T-cell (primary cell): ENCODE results near the gene ANAPC16. TPM values are rescaled to one million over a fixed set of nuclear protein-coding genes. Genes with fewer than 3 reads are reported as not detected.
"Not testable (repeated sequence)": the region's sequence is repeated elsewhere in the genome, so short reads cannot be mapped to it uniquely, and the experiment has no call there.

Experiments used
- ATAC-seq, 4 experiments: fragments of 200-7000 bp in 3 of 4; fragments of 150-1000 bp in 1 of 4; cut with Tn5 transposase; replicated peaks in 1 of 4; 1 replicate in 3 of 4; 2 replicates in 1 of 4; pipeline ENCODE4 v1.10.0; 2021; ENCODE audit warnings: moderate library complexity in 3 of 4, mild to moderate bottlenecking in 2 of 4, moderate number of reproducible peaks in 1 of 4
- CTCF ChIA-PET, 2 donors: fragments of 300-600 bp; sonication (Branson Sonifier 250); formaldehyde crosslinking; loops; one replicate each; lab custom pipeline; 2022; ENCODE audit warnings: antibody characterized with exemption in 2 of 2; lab: Charles Lee
- POLR2A ChIA-PET, 2 donors: fragments of 300-600 bp; sonication (Branson Sonifier 250); formaldehyde crosslinking; loops; one replicate each; lab custom pipeline; 2022; ENCODE audit warnings: antibody characterized with exemption in 2 of 2; lab: Charles Lee
- DNase-seq, 35 experiments: peaks; one replicate each; pipeline versions ENCODE4 v3.0.0 to v3.0.0-alpha.2; 2013 to 2023
- H3K27ac ChIP-seq: one replicate; pipeline ENCODE4 v1.5.1; 2013; ENCODE audit warnings: low read length
- H3K27me3 ChIP-seq, 2 experiments: replicated peaks in 1 of 2; 1 replicate in 1 of 2; 2 replicates in 1 of 2; pipeline versions ENCODE4 v1.6.1 to v1.7.0; 2013; ENCODE audit warnings: low read length in 1 of 2, mixed read lengths in 1 of 2; ENCODE audit not compliant: control insufficient read depth in 2 of 2, insufficient read depth in 2 of 2; ENCODE audit errors: extremely low read depth in 1 of 2
- H3K36me3 ChIP-seq, 2 donors: 1 replicate in 1 of 2; 2 replicates in 1 of 2; pipeline versions ENCODE4 v1.6.1 to v1.7.0; 2013; ENCODE audit warnings: low read length in 1 of 2; ENCODE audit not compliant: control insufficient read depth in 2 of 2, insufficient read depth in 1 of 2; ENCODE audit errors: extremely low read depth in 1 of 2
- H3K4me1 ChIP-seq, 2 experiments: 1 replicate in 1 of 2; 2 replicates in 1 of 2; pipeline versions ENCODE4 v1.6.1 to v1.7.0; 2013; ENCODE audit warnings: low read length in 2 of 2, mixed read lengths in 1 of 2; ENCODE audit not compliant: insufficient read depth in 2 of 2, control insufficient read depth in 1 of 2; ENCODE audit errors: extremely low read depth in 1 of 2
- H3K4me3 ChIP-seq, 2 donors: 1 replicate in 1 of 2; 2 replicates in 1 of 2; pipeline versions ENCODE4 v1.5.1 to v1.7.0; 2013; ENCODE audit warnings: mild to moderate bottlenecking in 2 of 2, low read length in 1 of 2, moderate library complexity in 1 of 2; ENCODE audit not compliant: control insufficient read depth in 1 of 2; ENCODE audit errors: extremely low read depth in 1 of 2
- H3K9me3 ChIP-seq: 2 replicates; pipeline ENCODE4 v1.7.0; 2013
- H3K27ac Mint-ChIP-seq, 2 donors: one replicate each; pipeline ENCODE4 v1.8.0; 2020 to 2021; ENCODE audit warnings: mild to moderate bottlenecking in 2 of 2, mixed read lengths in 2 of 2
- H3K27me3 Mint-ChIP-seq, 2 donors: one replicate each; pipeline ENCODE4 v1.8.0; 2021 to 2022; ENCODE audit warnings: mixed read lengths in 2 of 2
- H3K36me3 Mint-ChIP-seq: one replicate; pipeline ENCODE4 v1.8.0; 2021; ENCODE audit warnings: mixed read lengths
- H3K4me1 Mint-ChIP-seq, 3 donors: one replicate each; pipeline ENCODE4 v1.8.0; 2020 to 2022; ENCODE audit warnings: mixed read lengths in 3 of 3, mild to moderate bottlenecking in 1 of 3
- H3K4me3 Mint-ChIP-seq, 3 donors: one replicate each; pipeline ENCODE4 v1.8.0; 2020 to 2022; ENCODE audit warnings: mild to moderate bottlenecking in 3 of 3, mixed read lengths in 3 of 3, moderate library complexity in 3 of 3
- H3K9me3 Mint-ChIP-seq, 3 donors: one replicate each; pipeline ENCODE4 v1.8.0; 2020 to 2022; ENCODE audit warnings: mixed read lengths in 3 of 3
- WGBS: methylation state at CpG from one replicate; pipeline ENCODE4 v1.1.5; 2013; ENCODE audit warnings: missing lambda C conversion rate; ENCODE audit not compliant: insufficient coverage; 5-methylcytosine and 5-hydroxymethylcytosine counted together
- total RNA-seq, 35 experiments: library from RNA in 6 of 35; stranded (reverse) in 6 of 35; fragments of 120-200 nt in 1 of 35; gene quantifications; one replicate each; pipeline versions ENCODE4 v1.2.1 to v1.2.4 and lab custom pipeline; 2013 to 2026

The ANAPC16 gene
- total RNA-seq, 5 donors from 2014 or later (not counting 1 experiment from before 2014, with no cell fraction given) = 97.9 to 119 (median 106) TPM

DNA sequence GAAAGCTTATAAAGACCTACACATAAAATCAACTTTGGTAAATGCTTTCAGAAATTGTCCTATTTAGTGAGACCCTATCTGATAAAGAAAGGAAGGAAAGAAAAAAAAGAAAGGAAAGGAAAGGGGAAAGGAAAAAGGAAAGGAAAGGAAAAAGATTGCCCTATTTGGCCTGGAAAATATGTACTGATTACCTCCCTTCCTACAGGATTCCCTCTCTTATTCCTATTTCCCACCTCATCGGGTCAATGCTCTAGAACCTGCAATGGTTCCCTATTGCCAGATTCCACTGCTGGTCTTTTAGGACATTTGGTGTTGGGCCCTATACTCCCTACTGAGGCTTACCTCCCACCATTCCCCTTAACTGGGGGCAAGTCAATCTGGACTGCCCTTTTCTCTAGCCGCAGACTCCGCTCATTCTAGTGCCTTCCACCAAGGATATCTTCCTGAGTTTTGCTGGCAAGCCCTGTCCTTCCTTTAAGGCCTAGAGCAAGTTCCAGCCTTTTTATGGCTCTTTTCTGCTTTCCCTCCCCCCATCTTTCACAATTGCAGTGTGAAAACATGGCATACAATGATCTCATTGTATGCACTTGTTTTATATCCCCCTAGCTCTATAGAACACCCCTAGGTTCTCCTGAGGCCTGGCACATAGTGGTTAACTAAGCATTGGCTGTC, 62.3 kb downstream of the ANAPC16 start:
- no peaks in the 10 kb centered on the region for H3K9me3 ChIP-seq
- Mint-ChIP-seq H3K9me3 (no peaks in the 10 kb centered on the region), H3K4me1 (peaks cover 37 to 49% (median 46%) of the 10 kb centered on the region in 3 donors), H3K27me3 (no peaks in the 10 kb centered on the region), H3K4me3 (no peak overlapping the region), H3K27ac (peak overlapping the region; percentile 93), H3K36me3 (peaks cover 11% of the 10 kb centered on the region)
- ChIA-PET POLR2A (interaction anchor here (0.5 to 1.1 kb wide), 9 partner anchors 9 to 1128 kb away, joined by 3 to 7 read pairs (median 5); no protein-coding TSS in a partner anchor), CTCF (interaction anchor here (0.6 to 0.8 kb wide), 4 partner anchors 13 to 228 kb away, joined by 3 to 10 read pairs (median 4); no protein-coding TSS in a partner anchor)
- H3K36me3 ChIP-seq = peaks cover 6 to 17% of the 10 kb centered on the region in 2 donors
- no peak for ATAC-seq
- DNase-seq = no peak
- peak overlapping the region; percentile 34 for H3K27ac ChIP-seq
- H3K4me1 ChIP-seq = peaks cover 7 to 37% of the 10 kb centered on the region in 2 experiments
- H3K27me3 ChIP-seq = no peaks in the 10 kb centered on the region
- 100% methylated on average over 3 of the region's 3 CpGs for WGBS
- H3K4me3 ChIP-seq = no peak overlapping the region

DNA sequence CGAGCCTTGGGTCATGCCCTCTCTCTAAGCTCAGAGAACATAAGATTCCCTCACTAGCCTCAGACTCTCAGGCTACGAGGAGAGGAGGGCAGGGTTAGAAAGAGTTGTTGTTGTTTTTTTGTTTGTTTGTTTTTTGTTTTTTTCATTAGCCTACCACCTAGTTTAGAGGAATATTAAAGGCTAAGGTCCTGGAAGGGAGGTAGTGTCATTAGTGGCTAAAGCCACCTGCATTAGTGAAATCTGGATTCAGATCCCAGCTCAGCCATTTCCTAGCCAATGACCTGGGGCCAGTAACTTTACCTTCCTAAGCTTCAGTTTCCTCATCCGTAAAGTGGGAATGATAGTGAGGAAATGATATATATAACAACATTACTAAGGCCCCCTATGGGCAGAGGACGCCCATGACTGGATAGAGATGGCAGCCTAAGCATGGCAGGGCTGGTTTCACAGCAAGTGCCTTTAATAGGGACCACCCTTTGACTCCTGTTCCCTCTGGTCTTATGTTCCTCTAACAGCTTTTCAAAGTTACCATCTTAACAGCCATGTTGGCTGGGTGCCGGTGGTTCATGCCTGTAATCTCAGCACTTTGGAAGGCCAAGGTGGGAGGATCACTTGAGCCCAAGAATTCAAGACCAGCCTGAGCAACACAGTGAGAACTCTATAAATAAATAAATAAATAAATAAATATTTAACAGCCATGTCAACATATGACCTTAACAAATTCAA, 63.0 kb downstream of the ANAPC16 start:
- ATAC-seq = no peak
- Histone ChIP-seq H3K27ac (no peak overlapping the region), H3K4me1 (peaks cover 7 to 33% of the 10 kb centered on the region in 2 experiments), H3K9me3 (no peaks in the 10 kb centered on the region), H3K27me3 (no peaks in the 10 kb centered on the region), H3K36me3 (peaks cover 6 to 17% of the 10 kb centered on the region in 2 donors), H3K4me3 (no peak overlapping the region)
- Mint-ChIP-seq H3K27ac (peak overlapping the region; percentile 93), H3K4me1 (peaks cover 37 to 47% (median 39%) of the 10 kb centered on the region in 3 donors), H3K4me3 (no peak overlapping the region), H3K9me3 (no peaks in the 10 kb centered on the region), H3K36me3 (peaks cover 11% of the 10 kb centered on the region), H3K27me3 (no peaks in the 10 kb centered on the region)
- ChIA-PET CTCF (interaction anchor here (0.6 to 1.0 kb wide), 3 partner anchors 12 to 229 kb away, joined by 3 to 4 read pairs (median 3); no protein-coding TSS in a partner anchor), POLR2A (interaction anchor here (0.6 kb wide), 2 partner anchors 8 to 175 kb away, joined by 6 to 7 read pairs; no protein-coding TSS in a partner anchor)
- no peak for DNase-seq
- 100% methylated on average over 1 of the region's 5 CpGs for WGBS

- ChIA-PET CTCF (interaction anchor here in 1 of 2 donors (0.6 to 1.0 kb wide), 2 partner anchors 23 to 54 kb away, joined by 3 read pairs; no protein-coding TSS in a partner anchor), POLR2A (interaction anchor here (0.6 to 0.7 kb wide), 2 partner anchors 11 to 41 kb away, joined by 4 to 12 read pairs; no protein-coding TSS in a partner anchor)
- H3K4me3 Mint-ChIP-seq, H3K27ac ChIP-seq, H3K27me3 ChIP-seq, H3K9me3 Mint-ChIP-seq, H3K9me3 ChIP-seq, H3K4me3 ChIP-seq, H3K27me3 Mint-ChIP-seq, ATAC-seq, DNase-seq: not testable (repeated sequence)
- 86% methylated on average over 4 of the region's 7 CpGs for WGBS
- Mint-ChIP-seq H3K4me1 (peaks cover 39 to 48% (median 43%) of the 10 kb centered on the region in 3 donors), H3K27ac (peak overlapping the region; percentile 27 to 55), H3K36me3 (peaks cover 11% of the 10 kb centered on the region)
- Histone ChIP-seq H3K36me3 (peaks cover 6 to 17% of the 10 kb centered on the region in 2 donors), H3K4me1 (peaks cover 7 to 31% of the 10 kb centered on the region in 2 experiments)
Observed at GRCh38 chr10:72279587-72279986, 63.8 kb downstream of the ANAPC16 start.

- H3K4me3 Mint-ChIP-seq = no peak overlapping the region
- H3K27ac Mint-ChIP-seq = peak overlapping the region; percentile 53 to 62
- H3K9me3 ChIP-seq = no peaks in the 10 kb centered on the region
- CTCF ChIA-PET = interaction anchor here in 1 of 2 donors (2.0 kb wide), 1 partner anchor 14 kb away, joined by 11 read pairs; no protein-coding TSS in a partner anchor
- no peak overlapping the region for H3K27ac ChIP-seq
- no peak overlapping the region for H3K4me3 ChIP-seq
- no peak for DNase-seq
- POLR2A ChIA-PET = interaction anchor here in 1 of 2 donors (0.6 to 0.7 kb wide), 2 partner anchors 11 to 22 kb away, joined by 3 read pairs; no protein-coding TSS in a partner anchor
- H3K36me3 ChIP-seq = peaks cover 0 to 4% of the 10 kb centered on the region in 2 donors
- WGBS = 100% methylated on average over 1 of the region's 3 CpGs
- H3K27me3 Mint-ChIP-seq = no peaks in the 10 kb centered on the region
- peaks cover 37 to 47% (median 45%) of the 10 kb centered on the region in 3 donors for H3K4me1 Mint-ChIP-seq
- H3K4me1 ChIP-seq = peaks cover 9 to 28% of the 10 kb centered on the region in 2 experiments
- H3K27me3 ChIP-seq = no peaks in the 10 kb centered on the region
- ATAC-seq = no peak
- H3K36me3 Mint-ChIP-seq = no peaks in the 10 kb centered on the region
- no peaks in the 10 kb centered on the region for H3K9me3 Mint-ChIP-seq
Observed at GRCh38 chr10:72283131-72283530, 67.3 kb downstream of the ANAPC16 start.

Other genes with a start within 250 kb of the ANAPC16 start
- 100 to 1,000 TPM; 501 to 684 (median 547) TPM for gene SPOCK2, start 127.5 kb upstream of the ANAPC16 start, total RNA-seq
- 10 to 100 TPM; 15.7 to 24.1 (median 21.7) TPM for gene ASCC1, start 264 bp downstream of the ANAPC16 start, total RNA-seq
- gene DDIT4, start 57.9 kb downstream of the ANAPC16 start, total RNA-seq = 100 to 1,000 TPM in 2 of 5 donors, 10 to 100 TPM in 3; 39.9 to 326 (median 52.1) TPM
- 10 to 100 TPM; 27.1 to 41.4 (median 31.2) TPM for gene DNAJB12, start 138.9 kb downstream of the ANAPC16 start, total RNA-seq